Measurements from ENCODE around the gene HNRNPH2. TPM values are rescaled to one million over a fixed set of nuclear protein-coding genes. Genes with fewer than 3 reads are reported as not detected.

The HNRNPH2 gene
- total and polyA plus RNA-seq, 9 of the 15 experiments (the other 6 are each of a cell fraction or from before 2014, with no cell fraction given), result 40.0 to 130 (median 60.3) TPM

GRCh38 chrX:101385795-101386541, 22.1 kb upstream of the HNRNPH2 start, which contains the start of gene BTK:
Gene BTK (minus strand): TSS chrX:101386191. CDS start chrX:101375284, 10,907 bp downstream.
- ATAC-seq, result peak; percentile 71
- BruUV-seq (replicated peaks), result TSS peak; percentile 51
- H3K9me1 ChIP-seq (ENCODE audit: control insufficient read depth, insufficient read depth, low read length), result no peaks in the 10 kb centered on the region
- intact Hi-C loops (cut with micrococcal nuclease) (no loop called here), in situ Hi-C loops (cut with MboI) (no loop called here)
- H3K27me3 ChIP-seq (ENCODE audit: control insufficient read depth in 2 of 2, insufficient read depth in 2 of 2, low read length in 2 of 2), result no peaks in the 10 kb centered on the region
- ChIA-PET POLR2A (interaction anchor here (0.6 to 1.5 kb wide), 6 partner anchors 12 to 546 kb away, joined by 3 to 6 read pairs (median 4); partner anchors contain the start of gene ZMAT1), CTCF (ENCODE audit: low intra/inter-chr PET ratio) (no interaction called here)
- peaks cover 4 to 17% of the 10 kb centered on the region in 2 experiments for H3K4me1 ChIP-seq (replicated peaks in 1 of 2; ENCODE audit: control insufficient read depth in 2 of 2, insufficient read depth in 2 of 2, low read length in 2 of 2)
- FAIRE-seq, result peak; percentile 99
- whole genome bisulfite sequencing (ENCODE audit: insufficient coverage, low coverage, missing lambda C conversion rate), result 0% methylated on average over 8 of the region's 9 CpGs
- peak within 1 kb of the TSS; percentile 92 for H3K4me2 ChIP-seq (ENCODE audit: insufficient read depth, low read length)
- H3K27ac ChIP-seq (ENCODE audit: extremely low read depth, low read depth, low read length), result peak within 1 kb of the TSS; percentile 92
- peak; percentile 70 to 88 (median 78) for DNase-seq (ENCODE audit: extremely low read depth in 1 of 4, low spot score in 3 of 4)
- H3K36me3 ChIP-seq (ENCODE audit: control insufficient read depth, insufficient read depth, low read length), result peaks cover 3% of the 10 kb centered on the region; the same call in 1 of the 3 replicates
- H3K9me3 ChIP-seq (replicated peaks; ENCODE audit: control insufficient read depth, insufficient read depth, low read depth, low read length), result no peaks in the 10 kb centered on the region
- peak within 1 kb of the TSS; percentile 57 for H3K4me3 ChIP-seq
- no peaks in the 10 kb centered on the region for H4K20me1 ChIP-seq (replicated peaks; ENCODE audit: control insufficient read depth, insufficient read depth, low read length)
- peaks cover 76% of the 10 kb centered on the region for H3K79me2 ChIP-seq (ENCODE audit: control insufficient read depth, insufficient read depth, low read length)
- H2AFZ ChIP-seq (ENCODE audit: low read depth, low read length), result peak within 1 kb of the TSS; percentile 82
- peak within 1 kb of the TSS; percentile 92 to 95 for H3K9ac ChIP-seq (ENCODE audit: insufficient read depth in 1 of 2, low read depth in 2 of 2, low read length in 2 of 2)
- TF ChIP-seq ZNF384 (IDR thresholded peaks at IDR 0.05; ENCODE audit: low read depth, low read length) (peak; percentile 88), POLR2H (tag; IDR thresholded peaks at IDR 0.05; ENCODE audit: low read depth) (peak; percentile 43; the same call in 1 of the 2 replicates), PKNOX1 (IDR thresholded peaks at IDR 0.05) (peak; percentile 74), TAF9B (IDR thresholded peaks at IDR 0.05; ENCODE audit: partially characterized antibody) (peak; percentile 66), MEIS2 (IDR thresholded peaks at IDR 0.05; ENCODE audit: partially characterized antibody) (peak; percentile 26), KDM5B (IDR thresholded peaks at IDR 0.05; ENCODE audit: insufficient replicate concordance, low read depth, low read length) (peak; percentile 67), ATF3 (IDR thresholded peaks at IDR 0.05) (peak; percentile 16; the same call in 1 of the 2 replicates), ATF3 (CRISPR knock-in tag; conservative IDR thresholded peaks at IDR 0.05) (no peak), ZNF436 (CRISPR knock-in tag; IDR thresholded peaks at IDR 0.05) (no peak), NFRKB (IDR thresholded peaks at IDR 0.05; ENCODE audit: low read depth) (peak; percentile 69; the same call in 1 of the 2 replicates), MCM7 (IDR thresholded peaks at IDR 0.05) (no peak), STAT6 (CRISPR knock-in tag; IDR thresholded peaks at IDR 0.05) (no peak), L3MBTL2 (IDR thresholded peaks at IDR 0.05) (peak; percentile 24; the same call in 1 of the 2 replicates), PHB2 (IDR thresholded peaks at IDR 0.05; ENCODE audit: low read depth) (no peak), NR2C1 (IDR thresholded peaks at IDR 0.05) (peak; percentile 76), NR2C1 (tag; IDR thresholded peaks at IDR 0.05) (peak; percentile 74), POLR2B (IDR thresholded peaks at IDR 0.05; ENCODE audit: low read depth, partially characterized antibody) (peak; percentile 53), BMI1 (IDR thresholded peaks at IDR 0.05; ENCODE audit: low read length) (no peak)

All from K562 (cell line).